Naive thymus-derived CD8-positive, alpha-beta T cell (primary cell): ENCODE data around the gene IMPACT. TPM values are rescaled to one million over a fixed set of nuclear protein-coding genes. Genes with fewer than 3 reads are reported as not detected.

Source experiments
- polyA plus RNA-seq, 3 donors: library from polyadenylated mRNA; unstranded; fragments of 300-500 nt; fragmentation: Illumina TruSeq; gene quantifications; one replicate each; pipeline ENCODE4 v1.2.3, GENCODE V29; 2021
- total RNA-seq, 8 experiments: library from RNA in 2 of 8; stranded (reverse) in 2 of 8; gene quantifications; one replicate each; pipeline ENCODE4 v1.2.3 and lab custom pipeline; 2021 to 2026

IMPACT gene
- total and polyA plus RNA-seq, 5 experiments from 2014 or later = 13.5 to 22.5 (median 17.5) TPM

Other genes starting within 250 kb of the IMPACT start
- 1 to 10 TPM; 1.7 to 2.4 TPM for gene OSBPL1A, start 28.8 kb upstream of the IMPACT start, total RNA-seq
- gene OSBPL1A, start 28.8 kb upstream of the IMPACT start, polyA plus RNA-seq = 1 to 10 TPM; 1.3 to 1.9 (median 1.5) TPM
- not detected for gene HRH4, start 34.0 kb downstream of the IMPACT start, total RNA-seq
- under 1 TPM in 1 of 3 donors, not detected in 2; 0.29 TPM for gene HRH4, start 34.0 kb downstream of the IMPACT start, polyA plus RNA-seq